Measurements from ENCODE around the gene GALNT7. TPM values are rescaled to one million over a fixed set of nuclear protein-coding genes. Genes with fewer than 3 reads are reported as not detected.

Gene GALNT7
- total and polyA plus RNA-seq, 10 of the 15 experiments (the other 5 are each of a cell fraction or from before 2014, with no cell fraction given) = 14.2 to 33.2 (median 28.9) TPM

GRCh38 chr4:173332021-173332487 lies 163.4 kb downstream of the GALNT7 start:
- 14% methylated on average over 6 of the region's 6 CpGs for WGBS (ENCODE audit: insufficient coverage, insufficient replicate concordance, low lambda C conversion rate, missing lambda C conversion rate)

More at GRCh38 chr4:173332021-173332487, 163.4 kb downstream of the GALNT7 start:
- H3K9ac ChIP-seq (ENCODE audit: control insufficient read depth, insufficient read depth, low read length) = peak overlapping the region; percentile 100
- in situ Hi-C loops (cut with MboI) = loop anchor here (5.0 kb wide), 1 partner anchor 35 kb away; no protein-coding TSS in a partner anchor
- intact Hi-C loops (cut with micrococcal nuclease; ENCODE audit: unreplicated experiment) = loop anchor here (5.0 kb wide), 1 partner anchor 165 kb away; the partner anchor contains the start of gene GALNT7
- H3K4me1 ChIP-seq (ENCODE audit: control insufficient read depth, insufficient read depth, low read length) = peaks cover 6% of the 10 kb centered on the region
- DNase-seq (ENCODE audit: low read depth, low spot score) (no peak), ATAC-seq (peak; percentile 5; the same call in 1 of the 3 replicates), FAIRE-seq (peak; percentile 13)
- ChIA-PET CTCF (interaction anchor here (0.7 to 4.4 kb wide), 11 partner anchors 12 to 439 kb away, joined by 3 to 28 read pairs (median 8); partner anchors contain the start of gene SAP30), SMC1A (ENCODE audit: uncharacterized antibody, unreplicated experiment) (interaction anchor here (1.1 to 14.3 kb wide), 7 partner anchors 12 to 103 kb away, joined by 3 to 232 read pairs (median 5); partner anchors contain the start of gene SAP30), POLR2A (interaction anchor here (0.7 to 13.9 kb wide), 5 partner anchors 9 to 84 kb away, joined by 3 to 472 read pairs (median 4); partner anchors contain the start of gene SAP30), RAD21 (ENCODE audit: unreplicated experiment) (interaction anchor here (1.4 to 8.4 kb wide), 5 partner anchors 23 to 319 kb away, joined by 3 to 145 read pairs (median 6); partner anchors contain the start of gene SAP30)
- no peaks in the 10 kb centered on the region for H4K20me1 ChIP-seq (ENCODE audit: control insufficient read depth, insufficient read depth)
- H3K9me3 ChIP-seq (replicated peaks; ENCODE audit: control insufficient read depth, insufficient read depth, low read length) = no peaks in the 10 kb centered on the region
- no peak overlapping the region for H2AFZ ChIP-seq (ENCODE audit: control insufficient read depth, low read depth, low read length)
- peaks cover 0 to 18% of the 10 kb centered on the region in 2 experiments; a peak in 3 of 4 replicates for H3K36me3 ChIP-seq (ENCODE audit: control insufficient read depth in 2 of 2, insufficient read depth in 2 of 2, low read length in 1 of 2)
- peak overlapping the region; percentile 100; the same call in 1 of the 2 replicates for H3K27ac ChIP-seq (ENCODE audit: control insufficient read depth, insufficient read depth)
- H3K27me3 ChIP-seq (replicated peaks in 1 of 2; ENCODE audit: control insufficient read depth in 2 of 2, insufficient read depth in 2 of 2, low read length in 1 of 2) = no peaks in the 10 kb centered on the region
- peak overlapping the region; percentile 95 for H3K4me2 ChIP-seq (ENCODE audit: control insufficient read depth, insufficient read depth)
- peaks cover 67% of the 10 kb centered on the region for H3K79me2 ChIP-seq (ENCODE audit: control insufficient read depth, insufficient read depth, low read length)
- peak overlapping the region; percentile 94 for H3K4me3 ChIP-seq
- BruUV-seq (replicated peaks) = no TSS peak
- peak; percentile 78 for TF ChIP-seq CREB1 (IDR thresholded peaks at IDR 0.05; ENCODE audit: low read depth)
- TF ChIP-seq NFXL1 (IDR thresholded peaks at IDR 0.05; ENCODE audit: borderline replicate concordance) = no peak
- TF ChIP-seq IKZF2 (IDR thresholded peaks at IDR 0.05) = no peak
- no peak for TF ChIP-seq CBX3 (IDR thresholded peaks at IDR 0.05; ENCODE audit: borderline replicate concordance, low read depth)
- no peak for TF ChIP-seq NFYB (IDR thresholded peaks at IDR 0.05; ENCODE audit: insufficient read depth, low read depth, low read length)
- TF ChIP-seq POLR2AphosphoS5 (IDR thresholded peaks at IDR 0.05; ENCODE audit: low read length) = 0 out of 2 replicates have a peak, but pooled peaks have one; percentile 20
- TF ChIP-seq FOS (IDR thresholded peaks at IDR 0.05; ENCODE audit: borderline replicate concordance, extremely low read depth, insufficient read length) = no peak
- peak; percentile 43; the same call in 1 of the 2 replicates for TF ChIP-seq CREM (IDR thresholded peaks at IDR 0.05; ENCODE audit: low read depth)
- TF ChIP-seq USF1 (IDR thresholded peaks at IDR 0.05; ENCODE audit: borderline replicate concordance, extremely low read length, insufficient read depth, low read depth, low read length) = no peak
- no peak for TF ChIP-seq CBX5 (IDR thresholded peaks at IDR 0.05; ENCODE audit: low read depth)
- TF ChIP-seq NFIC (IDR thresholded peaks at IDR 0.05; ENCODE audit: low read depth, low read length) = 0 out of 2 replicates have a peak, but pooled peaks have one; percentile 18
- TF ChIP-seq HCFC1 (IDR thresholded peaks at IDR 0.05; ENCODE audit: low read length) = no peak
- no peak for TF ChIP-seq ZNF687 (IDR thresholded peaks at IDR 0.05)
- TF ChIP-seq EP300 (IDR thresholded peaks at IDR 0.05; ENCODE audit: borderline replicate concordance in 1 of 2, control insufficient read depth in 1 of 2, low read depth in 2 of 2, low read length in 2 of 2) = 0 out of 4 replicates have a peak, but pooled peaks of 1 of the 2 experiments have one; percentile 9
- no peak for TF ChIP-seq CHD4 (IDR thresholded peaks at IDR 0.05)

All from GM12878 (cell line).